OCI-LY7 (cell line): Measurements from ENCODE around the gene DPEP1.

Experiments used
- CTCF ChIP-seq: fragments of 200-600 bp; sonication (generic); conservative IDR thresholded peaks from 2 replicates; pipeline ENCODE4 v1.5.1; 2014; ENCODE audit warnings: mild to moderate bottlenecking, antibody characterized with exemption, low read length, moderate library complexity, mixed read lengths
- EZH2phosphoT487 ChIP-seq: fragments of 200-600 bp; sonication (generic); IDR thresholded peaks from 2 replicates; pipeline ENCODE4 v1.6.1; 2018; ENCODE audit warnings: low read depth, borderline replicate concordance, mild to moderate bottlenecking, mixed run types, antibody characterized with exemption, low read length, moderate library complexity, mixed read lengths

GRCh38 chr16:89615176-89615575, 1.7 kb downstream of the DPEP1 start:
- TF ChIP-seq CTCF = no peak
- no peak for TF ChIP-seq EZH2phosphoT487
